ENCODE data around the gene KDM7A. TPM values are rescaled to one million over a fixed set of nuclear protein-coding genes. Genes with fewer than 3 reads are reported as not detected.

Gene KDM7A
- total RNA-seq, 1 experiment from 2014 or later: 6.6 TPM

GRCh38 chr7:140062528-140063299 lies 114.1 kb downstream of the KDM7A start, which contains the start of gene PARP12:
Gene PARP12, minus strand, starts transcription at chr7:140062951. Its CDS starts 104 bp downstream, at chr7:140062847.
- H3K79me1 ChIP-seq (ENCODE audit: insufficient read depth, low read depth, low read length, poor library complexity, severe bottlenecking): no peaks in the 10 kb centered on the region
- Mint-ChIP-seq H3K36me3 (ENCODE audit: insufficient read depth in 1 of 3, low read depth in 3 of 3) (peaks cover 4 to 17% (median 7%) of the 10 kb centered on the region in 3 experiments; a peak in 6 of 7 replicates), H3K4me1 (peaks cover 5 to 7% of the 10 kb centered on the region in 2 experiments; a peak in 3 of 4 replicates), H3K27ac (no peak within 1 kb of the TSS; a peak in 1 of 7 replicates), H3K9me3 (peaks cover 16 to 17% of the 10 kb centered on the region in 2 experiments), H3K27me3 (ENCODE audit: low read depth) (peaks cover 39% of the 10 kb centered on the region), H3K4me3 (peak within 1 kb of the TSS; percentile 78 to 82)
- peak within 1 kb of the TSS; percentile 83 for H3K14ac ChIP-seq (ENCODE audit: insufficient read depth, low read length)
- no peak within 1 kb of the TSS for H3T11ph ChIP-seq (ENCODE audit: low read length)
- no peaks in the 10 kb centered on the region for H3K9me3 ChIP-seq (ENCODE audit: control insufficient read depth, low read depth, low read length)
- no peak within 1 kb of the TSS for H3K4ac ChIP-seq (ENCODE audit: low read depth, low read length)
- no peak within 1 kb of the TSS for H3K27ac ChIP-seq (ENCODE audit: insufficient read length, low read depth, low read length)
- no peaks in the 10 kb centered on the region; the same call in 1 of the 2 replicates for H3K79me2 ChIP-seq (ENCODE audit: insufficient read depth, low read length)
- H4K8ac ChIP-seq (replicated peaks; ENCODE audit: insufficient read length, low read depth, low read length): no peak within 1 kb of the TSS
- H3K4me2 ChIP-seq (ENCODE audit: insufficient read depth, insufficient read length, low read length): peak within 1 kb of the TSS; percentile 43
- H4K20me1 ChIP-seq (ENCODE audit: control insufficient read depth, insufficient read depth, insufficient read length): no peaks in the 10 kb centered on the region
- H4K5ac ChIP-seq (ENCODE audit: insufficient read length, low read depth, low read length): no peak within 1 kb of the TSS
- H3K9ac ChIP-seq (ENCODE audit: extremely low read depth, insufficient read length, low read length): peak within 1 kb of the TSS; percentile 20
- H2BK20ac ChIP-seq (ENCODE audit: low read depth, low read length, poor library complexity, severe bottlenecking): no peak within 1 kb of the TSS
- no peak within 1 kb of the TSS for H2AK5ac ChIP-seq (ENCODE audit: insufficient read length, low read length)
- peaks cover 5% of the 10 kb centered on the region for H3K23me2 ChIP-seq (ENCODE audit: insufficient read length, low read depth, low read length, poor library complexity, severe bottlenecking)
- peak; percentile 78 for DNase-seq
- H3K27me3 ChIP-seq (ENCODE audit: insufficient read depth, low read length): peaks cover 5% of the 10 kb centered on the region; the same call in 1 of the 2 replicates
- no peak within 1 kb of the TSS for H2BK12ac ChIP-seq (ENCODE audit: insufficient read length, low read depth, low read length)
- no peak within 1 kb of the TSS for H3K56ac ChIP-seq (ENCODE audit: insufficient read length, low read depth, low read length)
- TF ChIP-seq, protein P1, sequence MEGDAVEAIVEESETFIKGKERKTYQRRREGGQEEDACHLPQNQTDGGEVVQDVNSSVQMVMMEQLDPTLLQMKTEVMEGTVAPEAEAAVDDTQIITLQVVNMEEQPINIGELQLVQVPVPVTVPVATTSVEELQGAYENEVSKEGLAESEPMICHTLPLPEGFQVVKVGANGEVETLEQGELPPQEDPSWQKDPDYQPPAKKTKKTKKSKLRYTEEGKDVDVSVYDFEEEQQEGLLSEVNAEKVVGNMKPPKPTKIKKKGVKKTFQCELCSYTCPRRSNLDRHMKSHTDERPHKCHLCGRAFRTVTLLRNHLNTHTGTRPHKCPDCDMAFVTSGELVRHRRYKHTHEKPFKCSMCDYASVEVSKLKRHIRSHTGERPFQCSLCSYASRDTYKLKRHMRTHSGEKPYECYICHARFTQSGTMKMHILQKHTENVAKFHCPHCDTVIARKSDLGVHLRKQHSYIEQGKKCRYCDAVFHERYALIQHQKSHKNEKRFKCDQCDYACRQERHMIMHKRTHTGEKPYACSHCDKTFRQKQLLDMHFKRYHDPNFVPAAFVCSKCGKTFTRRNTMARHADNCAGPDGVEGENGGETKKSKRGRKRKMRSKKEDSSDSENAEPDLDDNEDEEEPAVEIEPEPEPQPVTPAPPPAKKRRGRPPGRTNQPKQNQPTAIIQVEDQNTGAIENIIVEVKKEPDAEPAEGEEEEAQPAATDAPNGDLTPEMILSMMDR (conservative IDR thresholded peaks at IDR 0.05): no peak
- H3K4me1 ChIP-seq (ENCODE audit: insufficient read depth, low read length): no peaks in the 10 kb centered on the region
- no peak within 1 kb of the TSS for H4K91ac ChIP-seq (ENCODE audit: insufficient read length, low read depth, low read length)
- peak within 1 kb of the TSS; percentile 85 for H2AFZ ChIP-seq (ENCODE audit: low read length)
- H2BK15ac ChIP-seq (ENCODE audit: low read depth, low read length): no peak within 1 kb of the TSS; the same call in 1 of the 2 replicates
- no peak within 1 kb of the TSS for H2BK120ac ChIP-seq (ENCODE audit: low read depth, low read length, poor library complexity, severe bottlenecking)
- no peak within 1 kb of the TSS for H3K23ac ChIP-seq (ENCODE audit: insufficient read length, low read depth, low read length)
- H3K18ac ChIP-seq (ENCODE audit: insufficient read length, low read depth, low read length): peak within 1 kb of the TSS; percentile 70
- no peak within 1 kb of the TSS for H2BK5ac ChIP-seq (ENCODE audit: insufficient read length, low read length)
- WGBS (ENCODE audit: extremely low coverage, insufficient read length, low lambda C conversion rate): no CpG with 5 or more reads among the region's 106 CpGs

Data from H9 (cell line).